HG03135 (cell line): ENCODE results near the gene TCP11.

ENCODE experiments used
- ATAC-seq: cut with Tn5 transposase; IDR thresholded peaks from one replicate; pipeline ENCODE4 v1.9.1; 2021; ENCODE audit warnings: mild to moderate bottlenecking, moderate library complexity; ENCODE audit not compliant: unreplicated experiment

Gene TCP11

DNA sequence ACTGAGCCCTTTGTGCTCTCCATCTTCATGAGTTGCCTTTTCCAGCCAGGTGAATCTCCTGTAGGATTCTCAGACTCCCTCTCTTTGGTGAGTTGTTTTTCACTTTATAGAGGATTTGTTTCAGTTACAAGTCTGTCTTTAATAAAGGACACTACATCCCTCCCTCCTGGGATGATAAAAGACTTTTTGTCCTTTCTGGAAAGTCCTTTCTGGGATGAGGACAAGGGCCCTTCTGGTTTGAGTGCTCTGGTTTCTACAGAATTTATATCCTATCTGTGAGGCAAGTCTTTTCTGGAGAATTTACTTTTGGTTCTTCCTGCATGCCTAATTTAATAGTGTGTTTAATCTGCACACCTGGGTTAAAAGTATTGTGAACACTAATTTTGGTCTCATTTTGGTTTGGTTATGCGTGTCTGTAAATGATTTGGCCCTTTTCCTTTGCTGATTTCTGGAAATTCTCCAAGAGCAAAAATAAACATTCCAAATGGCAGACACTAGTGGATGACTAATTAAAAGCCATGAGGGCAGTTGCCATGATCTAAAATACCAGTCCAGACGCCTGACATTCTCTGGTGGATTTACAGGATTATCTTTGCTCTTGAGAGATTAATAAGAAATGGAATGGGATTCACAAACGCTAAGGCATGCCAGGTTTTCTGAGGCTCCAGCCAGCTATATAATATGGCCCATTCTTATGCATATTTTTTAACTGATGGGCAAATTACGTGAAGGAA is 44.8 kb downstream of the TCP11 start:
- no peak for ATAC-seq

DNA sequence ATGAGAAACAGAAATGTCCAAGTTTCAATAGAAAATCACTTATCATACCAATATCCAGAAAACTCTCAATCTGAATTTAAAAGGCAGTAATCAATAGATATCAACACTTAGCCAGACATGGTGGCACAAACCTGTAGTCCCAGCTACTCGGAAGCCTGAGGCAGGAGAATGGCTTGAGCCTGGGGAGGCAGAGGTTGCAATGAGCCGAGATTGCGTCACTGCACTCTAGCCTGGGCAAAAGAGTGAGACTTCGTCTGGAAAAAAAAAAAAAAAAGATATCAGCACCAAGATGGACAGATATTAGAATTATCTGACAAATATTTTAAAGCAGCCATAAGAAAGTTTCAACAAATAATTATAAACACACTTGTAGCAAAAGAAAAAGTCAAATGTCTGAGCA is 47.0 kb downstream of the TCP11 start:
- no peak for ATAC-seq

DNA sequence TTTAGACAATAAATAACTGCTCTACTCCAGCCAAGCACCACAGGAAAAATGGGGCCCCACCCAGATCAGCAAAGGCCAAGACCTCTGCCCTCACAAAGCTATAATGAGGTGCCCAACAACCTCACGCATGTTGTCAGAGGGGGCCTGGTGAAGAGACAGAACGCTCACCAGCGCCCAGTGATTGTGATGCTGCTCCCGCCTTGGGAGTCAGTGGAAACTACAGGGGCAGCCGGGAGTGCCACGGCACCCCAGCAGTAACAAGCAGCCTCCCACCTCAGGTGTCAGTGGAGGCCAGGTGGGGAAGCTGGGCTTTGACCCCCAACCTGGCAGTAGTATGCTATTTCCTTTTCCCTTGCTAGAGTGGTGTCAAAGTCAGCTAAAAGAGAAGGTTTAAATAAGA is 47.4 kb downstream of the TCP11 start:
- no peak for ATAC-seq

DNA sequence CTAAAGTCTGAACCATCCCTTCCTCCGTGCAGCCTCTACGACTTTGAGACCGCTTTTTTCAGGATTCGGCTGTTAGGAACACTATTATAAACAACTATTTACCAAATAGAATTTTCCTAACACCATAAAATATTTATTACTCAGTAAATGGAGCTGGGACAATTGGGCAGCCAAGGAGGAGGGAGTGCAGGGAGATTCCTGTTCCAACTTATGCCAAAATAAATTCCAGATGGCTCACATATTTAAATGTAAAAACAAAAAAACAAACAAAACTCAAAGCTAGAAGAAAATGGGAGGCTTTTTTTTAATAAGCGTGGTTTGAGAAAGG is 48.1 kb downstream of the TCP11 start:
- ATAC-seq: no peak

DNA sequence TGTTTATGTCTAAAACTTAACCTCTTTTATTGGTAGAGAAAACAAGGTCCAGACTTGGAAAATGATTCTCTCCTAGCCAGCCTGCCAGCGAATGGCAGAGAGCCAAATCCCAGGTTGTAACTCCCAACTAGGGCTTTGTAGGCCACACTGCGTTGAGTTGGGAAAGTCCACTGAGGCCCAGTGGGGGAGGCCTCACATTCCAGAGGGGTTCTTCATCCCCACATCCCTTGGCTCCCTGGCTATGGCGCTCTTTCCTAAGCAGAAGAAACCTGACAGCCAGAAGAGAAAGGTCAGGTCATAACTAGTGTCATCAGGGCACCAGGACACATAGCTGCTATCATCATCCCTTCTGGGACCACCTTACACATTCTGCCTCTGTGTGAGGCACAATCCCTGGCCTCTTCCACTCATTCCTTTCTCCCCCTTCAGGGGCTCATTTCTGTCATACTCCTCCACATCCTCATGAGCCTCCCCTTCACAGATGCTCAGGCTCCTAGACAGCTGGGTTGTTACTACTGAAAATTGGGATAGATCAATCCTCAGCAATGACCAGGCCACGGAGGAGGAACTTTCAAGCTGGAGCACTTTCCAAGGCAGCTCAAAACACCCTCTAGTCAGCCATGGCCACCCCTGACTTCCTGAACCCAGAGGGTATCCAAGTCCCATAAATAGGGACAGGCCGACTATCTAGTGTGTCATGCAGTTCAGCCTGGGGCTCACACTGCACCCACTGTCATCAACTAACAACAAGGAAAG is 48.6 kb downstream of the TCP11 start:
- ATAC-seq: no peak

DNA sequence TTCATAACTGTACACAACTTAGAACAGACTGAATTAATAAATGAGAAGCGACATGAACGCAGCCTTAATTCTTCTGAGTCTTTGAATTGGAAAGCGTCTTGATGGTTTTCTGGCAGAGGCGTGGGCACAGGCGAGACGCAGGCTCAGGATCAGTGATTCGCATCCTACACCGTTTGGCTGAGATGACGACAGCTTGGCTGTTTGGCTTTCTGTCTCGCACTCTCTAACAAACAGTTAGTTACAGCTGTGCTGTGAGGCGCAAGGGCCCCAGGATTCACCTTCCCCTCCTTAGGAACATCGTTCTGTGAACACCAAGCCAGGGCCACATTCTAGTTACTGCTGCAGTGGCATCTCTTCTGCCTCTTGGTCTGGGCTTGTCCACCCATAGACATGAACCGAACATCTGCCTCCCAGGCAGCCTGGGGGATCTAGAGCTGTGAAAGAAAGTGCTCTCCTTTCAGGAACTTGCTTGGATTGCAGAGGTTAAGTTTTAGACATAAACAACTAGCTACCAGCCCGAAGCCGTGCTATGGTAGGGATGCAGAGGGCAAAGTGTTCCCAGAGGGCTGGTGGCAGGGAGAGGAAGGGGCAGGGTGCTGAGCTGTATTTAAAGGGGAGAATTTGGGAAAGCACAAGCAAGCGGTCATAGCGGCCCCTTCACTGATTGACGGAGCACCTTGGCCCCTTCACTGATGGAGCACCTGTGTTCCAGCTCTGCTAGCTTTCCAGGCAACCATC is 49.6 kb downstream of the TCP11 start:
- ATAC-seq: no peak

DNA sequence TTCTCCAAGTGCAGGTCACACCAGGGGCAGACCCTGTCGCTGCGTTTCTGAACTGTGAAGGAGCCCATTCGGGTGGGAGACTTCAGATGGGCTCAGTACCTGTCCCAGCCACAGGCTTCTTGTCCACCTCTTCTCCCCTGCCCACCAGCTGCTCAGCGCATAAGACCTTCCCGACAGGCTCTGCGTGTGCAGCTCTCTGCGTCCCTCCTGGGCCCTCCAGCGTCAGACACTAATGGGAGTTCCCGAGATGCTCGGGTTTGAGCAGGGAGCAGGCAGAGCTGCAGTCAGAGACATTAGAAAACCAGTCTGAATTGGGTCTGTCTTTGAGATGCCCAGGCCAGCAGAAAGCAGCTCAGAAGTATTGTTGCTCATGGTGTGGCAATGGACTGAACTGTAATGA is 50.4 kb downstream of the TCP11 start:
- ATAC-seq: no peak

DNA sequence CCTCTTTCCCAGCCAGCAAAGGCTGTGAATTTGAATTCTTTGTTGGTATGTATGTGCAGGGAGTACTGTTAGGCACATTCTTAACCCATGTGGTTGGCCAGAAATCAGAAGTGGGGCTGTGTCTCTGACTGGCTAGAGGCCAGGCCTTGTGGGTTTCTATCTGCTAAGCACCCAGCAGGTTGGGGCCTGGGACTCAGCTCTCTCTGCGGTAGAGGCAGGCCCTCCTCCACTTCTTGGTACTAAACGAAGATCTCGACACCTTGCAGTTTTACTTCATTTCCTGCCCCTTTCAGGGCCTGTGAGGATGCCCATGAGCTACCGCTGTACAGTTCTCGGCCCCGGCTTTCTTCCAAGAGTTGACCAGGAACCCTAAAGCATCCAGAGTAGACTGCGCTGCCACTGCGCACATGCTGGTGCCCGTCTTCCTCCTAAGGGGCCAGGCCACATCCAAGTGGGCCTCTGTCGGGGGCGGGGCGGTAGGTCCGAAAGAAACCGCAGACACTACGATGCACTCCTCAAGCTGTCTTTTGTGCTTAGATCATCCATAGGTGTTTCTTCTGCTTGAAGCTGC is 51.1 kb downstream of the TCP11 start:
- ATAC-seq: no peak

DNA sequence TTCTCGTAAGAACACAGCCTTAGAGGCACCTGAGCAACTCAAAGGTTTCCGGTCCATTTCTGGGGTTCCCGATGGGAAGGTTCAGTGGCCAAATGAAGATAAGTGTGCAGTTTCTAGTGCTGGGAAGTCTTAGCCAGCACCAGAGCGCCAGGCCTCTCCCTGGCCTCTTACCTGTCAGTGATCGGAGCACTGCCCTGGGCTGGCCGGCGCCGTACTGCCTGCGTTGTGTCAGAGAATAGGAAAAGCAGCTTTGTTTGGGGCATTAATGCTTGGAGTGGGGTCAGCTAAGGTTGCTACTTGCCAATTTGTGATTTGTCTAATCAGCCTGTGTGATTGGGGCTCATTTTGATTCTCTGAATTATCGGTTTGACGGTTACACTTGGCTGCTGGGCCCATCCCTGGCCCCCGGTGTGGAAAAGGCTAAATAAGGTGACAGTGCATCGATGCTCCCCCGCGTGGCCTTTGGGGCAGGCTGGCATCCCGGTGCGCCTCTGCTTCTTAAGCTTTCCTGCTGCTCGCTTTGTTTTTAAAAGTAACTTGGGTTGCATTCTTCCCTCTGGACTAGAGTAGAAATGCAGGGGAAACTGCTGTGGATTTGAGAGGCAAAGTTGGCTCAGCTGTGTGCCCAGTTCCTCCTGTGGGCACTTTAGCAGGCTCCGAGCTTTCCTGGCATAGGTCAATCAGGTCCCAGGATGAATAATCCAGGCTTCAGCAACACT is 51.8 kb downstream of the TCP11 start:
- ATAC-seq: no peak

DNA sequence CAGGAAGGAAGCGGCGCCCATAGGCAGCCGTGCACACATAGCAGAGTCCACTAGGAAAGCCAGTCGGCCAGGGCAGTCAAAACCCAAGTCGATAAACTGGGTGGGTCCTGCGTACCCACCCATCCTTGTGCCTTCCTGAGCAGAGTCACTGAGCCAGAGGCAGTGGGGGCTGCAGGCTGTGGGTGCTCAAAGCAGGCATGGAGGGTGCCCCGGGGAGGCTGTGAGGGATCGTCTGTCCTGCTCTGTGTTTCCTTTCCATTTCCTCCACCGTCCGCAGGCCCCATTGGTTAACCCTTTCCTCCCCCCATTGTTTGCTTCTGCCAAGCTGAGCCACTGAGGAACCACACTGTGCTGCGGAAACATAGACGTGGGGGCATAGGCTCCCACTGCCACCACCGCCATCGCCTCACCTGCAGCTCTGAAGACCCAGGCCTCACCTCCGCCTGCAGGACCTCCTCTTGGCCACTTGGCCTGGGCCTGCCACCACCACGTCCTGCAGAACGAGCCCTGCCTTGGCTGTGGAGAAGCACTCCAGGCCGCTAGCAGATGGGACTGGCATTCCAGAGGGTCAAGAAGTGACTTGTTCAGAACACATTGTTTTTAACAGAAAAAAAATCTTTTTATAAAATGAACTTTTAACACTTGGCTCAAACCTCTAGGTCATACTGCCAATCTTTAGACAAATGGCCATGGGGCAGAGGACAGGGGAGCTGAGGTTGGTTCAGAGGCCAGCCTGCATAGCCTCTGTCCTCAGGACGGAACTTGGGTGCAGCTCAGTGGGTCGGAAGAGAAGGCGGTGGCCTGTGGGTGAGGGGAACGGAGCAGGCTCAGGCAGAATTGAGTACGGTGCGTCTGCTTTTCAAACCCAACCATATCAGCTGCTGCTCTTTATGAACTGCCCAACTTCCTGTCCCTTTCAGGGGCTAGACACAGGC is 52.6 kb downstream of the TCP11 start:
- no peak for ATAC-seq

DNA sequence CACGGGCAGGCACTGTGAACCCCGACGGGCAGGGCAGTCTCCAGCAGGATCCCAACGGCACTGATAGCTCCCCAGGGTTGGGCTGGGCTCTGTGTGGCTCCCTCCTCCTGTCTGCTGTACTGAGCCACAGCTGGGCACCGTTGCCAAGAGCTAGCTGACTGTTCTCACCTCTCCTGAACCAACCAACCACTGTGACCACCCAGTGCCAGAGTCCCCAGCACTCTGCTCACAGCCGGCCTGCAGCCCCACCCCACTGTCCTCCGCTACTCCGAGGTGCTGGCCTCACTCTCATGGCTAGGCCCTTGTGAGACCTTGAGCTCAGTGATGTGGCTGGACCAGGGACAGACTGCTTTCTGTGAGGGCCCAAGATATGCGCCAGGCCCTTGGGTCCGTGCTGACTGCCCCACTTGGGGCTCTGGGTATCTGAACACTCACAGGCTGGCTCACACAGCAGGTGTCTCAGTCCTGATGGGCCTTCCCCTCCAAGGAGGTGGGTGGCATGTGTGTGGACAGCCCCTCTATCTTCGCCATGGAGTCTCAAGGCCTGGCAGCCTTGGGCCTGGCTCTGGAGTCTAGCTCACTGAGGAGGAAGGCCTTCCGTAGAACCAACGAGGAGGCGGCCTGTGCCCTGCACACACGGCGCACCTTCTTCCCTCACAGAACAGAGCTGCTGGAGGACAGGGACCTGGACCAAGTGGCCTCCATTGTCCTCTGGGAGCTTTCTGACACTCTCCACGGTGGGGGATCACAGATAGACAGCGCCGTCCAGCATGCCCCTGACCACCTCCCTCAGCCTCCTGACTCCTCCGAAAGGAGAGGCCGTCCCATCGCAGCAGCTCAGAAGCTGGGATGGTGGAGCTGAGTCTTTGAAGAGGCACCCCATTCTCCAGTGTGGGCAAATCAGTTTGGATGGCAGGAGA is 53.5 kb downstream of the TCP11 start:
- no peak for ATAC-seq

DNA sequence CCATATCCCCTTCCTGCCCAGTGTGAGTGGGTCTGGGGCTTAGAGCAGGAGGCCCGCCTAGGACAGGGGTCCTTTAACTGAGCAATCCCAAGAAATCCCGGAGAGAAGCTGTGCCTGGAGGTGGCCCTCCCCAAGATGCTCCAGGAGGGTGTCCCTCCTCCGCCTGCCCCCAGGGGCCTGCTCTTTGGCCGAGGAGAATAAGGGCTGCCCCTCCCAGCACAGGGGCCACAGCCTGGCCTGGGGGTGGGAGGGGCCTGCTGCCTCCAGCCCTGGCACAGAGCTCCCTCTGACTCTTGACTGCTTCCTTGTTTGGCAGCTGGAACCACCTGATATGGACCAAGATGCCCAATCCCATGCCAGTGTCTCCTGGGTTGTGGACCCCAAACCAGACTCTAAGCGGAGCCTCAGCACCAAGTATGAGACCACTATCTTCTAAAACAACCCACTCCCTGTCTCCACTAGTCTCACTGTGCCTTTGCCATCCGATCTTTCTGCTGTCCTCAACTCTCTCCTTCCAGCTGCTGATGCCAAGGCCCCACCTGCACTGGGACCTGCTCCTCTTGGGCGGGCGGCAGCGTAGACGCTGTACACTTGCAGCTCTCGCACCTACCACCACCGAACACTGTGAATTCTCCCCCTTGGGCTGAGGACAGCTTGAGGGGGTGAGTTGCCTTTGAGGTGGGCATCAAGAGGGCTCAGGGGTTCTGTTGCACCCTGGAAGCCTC is 54.3 kb downstream of the TCP11 start:
- ATAC-seq: no peak

DNA sequence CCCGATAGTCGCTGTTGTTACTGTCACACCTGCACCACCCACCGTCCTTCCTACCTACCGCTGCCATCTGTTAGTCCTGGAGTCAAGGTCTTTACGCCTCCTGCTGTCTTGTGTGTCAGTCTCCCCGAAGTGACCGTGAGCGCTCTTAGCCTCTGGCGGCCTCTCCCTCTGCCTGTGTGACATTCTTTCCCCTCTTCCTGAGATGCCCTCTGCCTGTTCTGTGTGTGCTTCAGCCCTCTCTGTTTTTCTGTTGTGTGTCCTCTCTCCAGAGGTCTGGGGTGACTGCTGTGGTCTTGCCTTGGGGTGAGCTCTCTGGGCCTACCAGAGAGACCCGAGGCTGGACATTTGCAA is 54.9 kb downstream of the TCP11 start:
- no peak for ATAC-seq

DNA sequence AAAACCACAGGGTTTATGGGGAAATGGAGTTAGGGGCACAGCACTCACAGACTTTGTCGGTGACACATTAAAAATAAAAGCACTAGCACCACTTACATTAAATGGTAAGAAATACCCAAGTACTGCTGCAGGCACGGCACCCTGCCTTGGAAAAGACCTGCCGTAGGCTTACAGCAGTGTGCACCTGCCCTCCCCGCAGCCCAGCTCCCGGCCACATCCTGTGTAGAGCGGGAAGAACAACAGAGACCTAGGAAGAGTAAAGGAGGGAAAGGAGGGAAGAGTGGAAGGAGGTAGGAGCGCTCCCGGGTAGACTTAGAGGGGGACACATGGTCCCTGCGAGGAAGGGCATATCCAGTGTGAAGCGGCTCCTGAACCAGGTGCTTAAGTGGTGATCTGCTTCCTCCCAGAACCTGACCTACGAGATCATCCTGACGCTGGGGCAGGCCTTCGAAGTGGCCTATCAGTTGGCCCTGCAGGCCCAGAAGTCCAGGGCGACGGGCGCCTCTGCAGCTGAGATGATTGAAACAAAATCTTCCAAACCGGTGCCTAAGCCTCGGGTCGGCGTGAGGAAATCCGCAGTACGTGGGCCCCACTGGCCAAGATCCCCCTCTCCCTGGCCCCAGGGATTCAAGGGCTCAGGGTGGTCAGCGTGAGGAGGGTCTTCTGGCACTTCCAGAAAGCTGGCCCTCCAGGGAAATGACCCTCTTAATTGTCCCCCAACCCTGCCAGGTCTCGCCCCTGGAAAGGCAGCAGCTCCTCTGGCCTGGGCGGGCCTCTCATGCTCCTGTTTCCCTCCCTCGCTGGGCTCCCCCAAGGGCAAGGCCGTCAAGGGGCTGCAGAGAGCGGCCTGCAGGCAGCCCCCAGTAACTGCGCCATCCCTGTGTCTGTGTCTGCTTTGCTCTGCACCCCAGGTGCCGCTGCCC is 55.5 kb downstream of the TCP11 start:
- no peak for ATAC-seq

DNA sequence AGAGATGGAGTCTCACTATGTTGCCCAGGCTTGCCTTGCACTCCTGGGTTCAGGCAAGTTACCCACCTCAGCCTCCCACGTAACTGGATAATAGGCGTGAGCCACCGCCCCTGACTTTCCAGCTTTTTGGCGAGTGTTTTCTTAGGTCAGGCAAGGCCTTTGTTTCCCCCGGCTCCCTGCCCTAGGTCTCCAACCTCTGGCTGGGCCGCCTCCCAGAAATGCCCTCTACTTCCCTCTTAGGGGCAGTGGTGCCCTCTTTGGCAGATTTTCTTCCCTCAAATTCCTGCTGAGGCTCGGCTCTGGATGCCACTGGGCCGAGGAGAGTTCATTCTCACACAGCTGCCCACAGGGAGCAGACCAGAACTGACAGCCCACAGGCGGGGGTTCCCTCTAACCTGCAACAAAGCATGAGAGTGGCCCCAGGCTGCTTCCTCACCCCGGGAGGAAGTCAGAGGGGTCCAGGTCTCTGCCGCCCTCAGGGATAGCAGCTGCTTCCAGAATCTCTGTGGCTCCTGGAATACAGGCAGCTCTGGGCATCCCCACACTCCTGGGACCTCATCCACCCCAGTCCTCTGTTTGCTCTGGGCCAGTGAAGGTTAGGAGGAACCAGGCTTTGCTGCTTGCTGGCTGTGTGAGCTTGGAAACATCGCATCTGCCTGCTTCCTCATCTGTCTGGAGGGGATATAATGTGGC is 56.5 kb downstream of the TCP11 start:
- no peak for ATAC-seq

DNA sequence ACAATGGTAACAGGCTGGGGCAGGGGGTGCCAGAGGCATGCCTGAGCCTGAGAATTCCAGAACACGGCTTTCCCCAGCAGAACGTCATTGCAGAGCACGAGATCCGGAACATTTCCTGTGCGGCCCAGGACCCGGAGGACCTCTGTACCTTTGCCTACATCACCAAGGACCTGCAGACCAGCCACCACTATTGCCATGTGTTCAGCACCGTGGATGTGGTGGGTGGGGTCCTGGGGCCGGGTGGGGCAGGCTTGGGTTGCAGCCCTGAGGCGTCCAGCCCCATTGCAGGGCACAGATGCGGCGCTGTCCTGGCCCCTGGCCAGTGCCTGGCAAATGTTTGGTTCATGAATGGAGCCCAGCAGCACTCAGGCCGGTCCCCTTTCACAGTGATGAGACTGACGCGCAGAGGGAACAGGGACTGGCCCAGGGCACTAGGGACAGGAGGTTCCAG is 57.1 kb downstream of the TCP11 start:
- no peak for ATAC-seq

DNA sequence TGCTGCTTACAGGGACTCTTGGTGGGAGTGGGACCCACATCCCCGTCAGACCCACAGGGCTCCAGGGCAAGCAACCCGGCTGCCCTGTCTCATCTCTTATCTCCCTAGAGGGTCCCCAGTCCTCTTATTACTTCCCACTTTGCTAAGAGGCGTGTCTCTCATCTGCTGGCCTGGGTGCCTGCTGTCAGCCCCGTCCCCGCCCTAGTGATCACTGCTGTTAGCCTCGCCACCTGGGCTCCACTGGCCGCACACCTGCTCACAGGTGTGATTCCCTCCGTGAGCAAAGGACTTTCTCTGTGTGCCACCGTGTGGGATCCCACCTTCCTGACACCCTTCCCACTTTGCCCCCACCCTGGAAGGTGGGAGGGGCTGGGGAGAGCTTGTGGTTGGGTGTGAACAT is 57.6 kb downstream of the TCP11 start:
- ATAC-seq: no peak
